SU-DHL-6 (cell line): ENCODE results near the gene SMAP1.

Experiments used
- H2AFZ ChIP-seq: fragments of 200-600 bp; sonication (generic); 2 replicates; pipeline ENCODE4 v1.6.1; 2014; ENCODE audit warnings: low read depth, mild to moderate bottlenecking, moderate library complexity, mixed read lengths, antibody characterized with exemption, low read length; ENCODE audit not compliant: severe bottlenecking
- H3F3A ChIP-seq: fragments of 200-600 bp; shearing (Covaris generic); 2 replicates; pipeline ENCODE4 v1.6.0; 2016; ENCODE audit warnings: antibody characterized with exemption, mild to moderate bottlenecking; ENCODE audit not compliant: insufficient read depth
- H3K27ac ChIP-seq: fragments of 200-600 bp; sonication (generic); 2 replicates; pipeline ENCODE4 v1.5.1; 2016; ENCODE audit warnings: low read depth, mild to moderate bottlenecking, low read length, moderate library complexity, mixed read lengths
- H3K27me3 ChIP-seq: fragments of 200-600 bp; sonication (generic), shearing (Covaris generic); 2 replicates; pipeline ENCODE4 v1.6.0; 2014; ENCODE audit warnings: mild to moderate bottlenecking, low read length
- H3K36me3 ChIP-seq: fragments of 200-600 bp; sonication (generic); 2 replicates; pipeline ENCODE4 v1.6.1; 2014; ENCODE audit warnings: mild to moderate bottlenecking, low read length, mixed read lengths
- H3K4me2 ChIP-seq: fragments of 300-600, 200-600 bp; shearing (Covaris generic), sonication (generic); 2 replicates; pipeline ENCODE4 v1.6.0; 2014; ENCODE audit warnings: low read length, low read depth, mild to moderate bottlenecking; ENCODE audit not compliant: poor library complexity, severe bottlenecking
- H3K4me3 ChIP-seq: fragments of 200-600 bp; sonication (generic); 2 replicates; pipeline ENCODE4 v1.5.1; 2014; ENCODE audit warnings: antibody characterized with exemption, low read length, mild to moderate bottlenecking, mixed read lengths; ENCODE audit not compliant: insufficient read depth, poor library complexity, severe bottlenecking
- H3K79me2 ChIP-seq: fragments of 200-600 bp; sonication (generic); 2 replicates; pipeline ENCODE4 v1.6.1; 2014; ENCODE audit warnings: mild to moderate bottlenecking, low read length, moderate library complexity; ENCODE audit not compliant: insufficient read depth
- H3K9ac ChIP-seq: fragments of 200-600 bp; sonication (generic); 2 replicates; pipeline ENCODE4 v1.7.0; 2014; ENCODE audit warnings: mild to moderate bottlenecking, low read length
- H3K9me2 ChIP-seq: fragments of 200-600 bp; sonication (generic); replicated peaks from 2 replicates; pipeline ENCODE4 v1.6.1; 2014; ENCODE audit warnings: low read length; ENCODE audit not compliant: insufficient read depth
- H3K9me3 ChIP-seq: fragments of 200-600 bp; sonication (generic); 2 replicates; pipeline ENCODE4 v1.6.1; 2014; ENCODE audit warnings: low read length, mixed read lengths; ENCODE audit not compliant: insufficient read depth
- H4K20me1 ChIP-seq: fragments of 200-600 bp; sonication (generic); 2 replicates; pipeline ENCODE4 v1.6.1; 2014; ENCODE audit warnings: low read depth, mild to moderate bottlenecking, antibody characterized with exemption, low read length, moderate library complexity, mixed read lengths
- EZH2phosphoT487 ChIP-seq: fragments of 200-600 bp; sonication (generic), shearing (Covaris generic); conservative IDR thresholded peaks from 2 replicates; pipeline ENCODE4 v1.6.1; 2018; ENCODE audit warnings: mild to moderate bottlenecking, antibody characterized with exemption, low read length, moderate library complexity, mixed read lengths
- TF ChIP-seq, protein P1 (sequence below): fragments of 200-600 bp; sonication (generic); IDR thresholded peaks from one replicate; pipeline ENCODE4 v1.5.1; 2017; ENCODE audit warnings: antibody characterized with exemption, mild to moderate bottlenecking, low read length, moderate library complexity; ENCODE audit not compliant: insufficient read depth, poor library complexity, severe bottlenecking

Gene SMAP1

DNA sequence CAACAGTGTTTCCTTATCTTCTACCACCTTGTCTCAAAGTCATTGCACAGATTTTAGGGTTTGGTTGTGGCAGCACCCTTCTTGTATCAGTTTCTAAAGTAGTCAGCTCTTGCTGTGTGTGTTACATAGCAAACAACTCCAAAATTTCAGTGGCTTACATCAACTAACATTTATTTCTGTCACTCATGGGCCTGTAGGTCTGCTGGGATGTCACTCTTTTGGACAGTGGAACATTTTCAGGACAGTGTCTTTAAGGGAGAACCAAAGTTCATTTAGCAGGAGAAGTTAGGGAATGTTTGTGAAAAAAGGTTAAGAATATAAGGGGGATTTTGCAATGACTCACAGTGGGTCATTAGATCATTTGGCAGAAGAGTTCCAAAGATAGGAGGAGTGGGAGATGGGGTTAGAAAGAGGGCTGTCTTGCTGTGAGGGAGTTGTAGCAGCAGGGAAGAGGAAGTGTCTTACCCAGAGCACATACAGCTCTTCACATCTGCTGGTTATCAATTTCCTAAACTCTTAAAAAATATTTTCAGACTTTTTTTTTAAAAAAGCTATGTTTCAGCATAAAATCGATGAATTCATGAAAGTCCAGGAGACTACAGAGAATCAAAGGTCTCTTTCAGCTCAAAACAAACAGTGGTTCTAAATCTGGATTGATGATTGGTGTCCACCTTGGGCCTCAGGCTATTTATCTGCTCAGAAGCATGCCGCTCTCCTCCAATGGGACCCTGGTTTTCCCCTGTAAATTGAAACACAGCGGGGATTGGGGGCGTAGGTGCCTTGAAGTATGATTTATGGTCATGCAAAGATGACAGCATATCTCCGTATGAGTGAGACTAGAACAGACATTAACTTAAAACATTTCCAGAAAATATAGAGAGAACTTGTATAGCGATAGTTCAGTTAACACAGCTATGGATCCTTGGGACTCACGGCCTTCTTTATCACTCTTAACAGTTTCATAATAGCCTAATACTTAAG, 171.9 kb downstream of the SMAP1 start:
- no peak overlapping the region for H3K4me2 ChIP-seq
- TF ChIP-seq, protein P1, sequence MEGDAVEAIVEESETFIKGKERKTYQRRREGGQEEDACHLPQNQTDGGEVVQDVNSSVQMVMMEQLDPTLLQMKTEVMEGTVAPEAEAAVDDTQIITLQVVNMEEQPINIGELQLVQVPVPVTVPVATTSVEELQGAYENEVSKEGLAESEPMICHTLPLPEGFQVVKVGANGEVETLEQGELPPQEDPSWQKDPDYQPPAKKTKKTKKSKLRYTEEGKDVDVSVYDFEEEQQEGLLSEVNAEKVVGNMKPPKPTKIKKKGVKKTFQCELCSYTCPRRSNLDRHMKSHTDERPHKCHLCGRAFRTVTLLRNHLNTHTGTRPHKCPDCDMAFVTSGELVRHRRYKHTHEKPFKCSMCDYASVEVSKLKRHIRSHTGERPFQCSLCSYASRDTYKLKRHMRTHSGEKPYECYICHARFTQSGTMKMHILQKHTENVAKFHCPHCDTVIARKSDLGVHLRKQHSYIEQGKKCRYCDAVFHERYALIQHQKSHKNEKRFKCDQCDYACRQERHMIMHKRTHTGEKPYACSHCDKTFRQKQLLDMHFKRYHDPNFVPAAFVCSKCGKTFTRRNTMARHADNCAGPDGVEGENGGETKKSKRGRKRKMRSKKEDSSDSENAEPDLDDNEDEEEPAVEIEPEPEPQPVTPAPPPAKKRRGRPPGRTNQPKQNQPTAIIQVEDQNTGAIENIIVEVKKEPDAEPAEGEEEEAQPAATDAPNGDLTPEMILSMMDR, result no peak
- no peak for TF ChIP-seq EZH2phosphoT487
- H2AFZ ChIP-seq, result no peak overlapping the region
- no peaks in the 10 kb centered on the region for H3K79me2 ChIP-seq
- H3K9ac ChIP-seq, result no peak overlapping the region
- H3F3A ChIP-seq, result peaks cover 5% of the 10 kb centered on the region; the same call in 1 of the 2 replicates
- no peaks in the 10 kb centered on the region for H3K36me3 ChIP-seq
- no peaks in the 10 kb centered on the region for H3K9me3 ChIP-seq
- no peaks in the 10 kb centered on the region for H4K20me1 ChIP-seq
- H3K9me2 ChIP-seq, result no peaks in the 10 kb centered on the region
- no peak overlapping the region for H3K4me3 ChIP-seq
- no peak overlapping the region for H3K27ac ChIP-seq
- H3K27me3 ChIP-seq, result no peaks in the 10 kb centered on the region

DNA sequence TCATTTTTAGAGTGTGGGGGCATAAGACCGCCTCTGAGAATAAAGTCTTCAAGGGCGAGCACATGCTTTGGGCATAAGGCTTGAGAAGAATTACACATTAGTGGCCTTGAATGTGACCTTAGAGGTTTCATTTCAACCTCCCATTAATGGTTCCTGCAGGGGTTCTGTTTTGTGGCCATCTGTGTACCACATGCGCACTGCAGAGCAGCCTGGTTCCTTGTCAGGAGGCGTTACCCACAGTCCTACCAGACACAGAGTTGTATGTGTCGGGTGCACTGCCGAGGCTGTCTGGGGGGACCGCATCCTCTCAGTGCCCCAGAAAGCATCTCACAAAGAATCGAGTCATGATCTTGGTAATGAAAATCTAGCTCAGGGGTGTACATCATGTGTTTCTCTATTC, 173.4 kb downstream of the SMAP1 start:
- Histone ChIP-seq H4K20me1 (no peaks in the 10 kb centered on the region), H3K4me2 (no peak overlapping the region), H3K4me3 (no peak overlapping the region), H3K36me3 (no peaks in the 10 kb centered on the region), H2AFZ (no peak overlapping the region), H3K27me3 (no peaks in the 10 kb centered on the region), H3K27ac (no peak overlapping the region), H3K9ac (no peak overlapping the region), H3K79me2 (no peaks in the 10 kb centered on the region), H3K9me3 (no peaks in the 10 kb centered on the region), H3F3A (peaks cover 5% of the 10 kb centered on the region; the same call in 1 of the 2 replicates), H3K9me2 (no peaks in the 10 kb centered on the region)
- TF ChIP-seq, protein P1, result no peak
- TF ChIP-seq EZH2phosphoT487, result no peak

GRCh38 chr6:70842541-70842940, 174.9 kb downstream of the SMAP1 start:
- Histone ChIP-seq H3K27ac (no peak overlapping the region), H3K36me3 (peaks cover 7% of the 10 kb centered on the region; the same call in 1 of the 2 replicates), H3K4me2 (no peak overlapping the region), H3K9me3 (no peaks in the 10 kb centered on the region; the same call in 1 of the 2 replicates), H3K9ac (no peak overlapping the region), H3F3A (peaks cover 5% of the 10 kb centered on the region; the same call in 1 of the 2 replicates), H3K79me2 (no peaks in the 10 kb centered on the region), H2AFZ (no peak overlapping the region), H3K4me3 (no peak overlapping the region), H4K20me1 (no peaks in the 10 kb centered on the region), H3K27me3 (no peaks in the 10 kb centered on the region), H3K9me2 (no peaks in the 10 kb centered on the region)
- TF ChIP-seq EZH2phosphoT487, result no peak
- TF ChIP-seq, protein P1, result no peak
